Motor neuron (in vitro differentiated cells): ENCODE results near the gene DAPK3. TPM values are rescaled to one million over a fixed set of nuclear protein-coding genes. Genes with fewer than 3 reads are reported as not detected.

Experiments
- ATAC-seq, 8 experiments: fragments of 200-7000 bp; cut with Tn5 transposase; replicated peaks in 6 of 8; 2 replicates each; pipeline ENCODE4 v1.8.0; 2021; ENCODE audit warnings: mild to moderate bottlenecking in 8 of 8, moderate library complexity in 8 of 8
- H3K27ac ChIP-seq, 2 donors: fragments of 250-450 bp; sonication (Bioruptor Pico); 2 replicates each; pipeline ENCODE4 v1.9.0; 2021; ENCODE audit warnings: antibody characterized with exemption in 2 of 2, mild to moderate bottlenecking in 2 of 2, moderate library complexity in 1 of 2
- H3K4me1 ChIP-seq, 2 donors: fragments of 250-450 bp; sonication (Bioruptor Pico); replicated peaks in 1 of 2; 2 replicates each; pipeline ENCODE4 v1.6.1; 2021; ENCODE audit warnings: antibody characterized with exemption in 2 of 2, mild to moderate bottlenecking in 2 of 2, moderate library complexity in 1 of 2
- H3K4me3 ChIP-seq, 5 donors: fragments of 250-450 bp; sonication (Bioruptor Pico); 2 replicates each; pipeline ENCODE4 v1.9.0; 2021; ENCODE audit warnings: antibody characterized with exemption in 5 of 5, mild to moderate bottlenecking in 5 of 5, moderate library complexity in 4 of 5
- WGBS, 10 experiments: fragments of 450-650 bp; shearing (Covaris generic); methylation state at CpG; one replicate each; pipeline ENCODE4 v1.0.0; 2022; 5-methylcytosine and 5-hydroxymethylcytosine counted together
- in situ Hi-C, 9 experiments: fragments of 400-800 bp; cut with MboI; loops; one replicate each; pipeline ENCODE4 v1.15.0; 2021; ENCODE audit warnings: low sequenced_read_pairs in 9 of 9, low pct_unique_long_range_greater_than_20kb in 2 of 9; ENCODE audit not compliant: unreplicated experiment in 9 of 9
- total RNA-seq, 8 experiments: library from RNA; unstranded; fragments of 300-600 nt; gene quantifications; 2 replicates each; pipeline versions ENCODE4 v1.2.3 to v1.2.4, GENCODE V29; 2022

The DAPK3 gene
- total RNA-seq, result 10 to 100 TPM; 42.4 to 63.4 (median 50.8) TPM

- peaks cover 18 to 21% of the 10 kb centered on the region in 2 donors for H3K4me1 ChIP-seq
- 0% methylated on average over 1 to 8 of the region's 73 CpGs; no CpG with 5 or more reads in 7 of the 10 experiments for WGBS, 10 experiments
- in situ Hi-C loops, result no loop called here
Observed at GRCh38 chr19:3970808-3971598, at the start of gene DAPK3. Gene DAPK3 (minus strand): TSS chr19:3971099. CDS start chr19:3969735, 1,364 bp downstream.

GRCh38 chr19:4019578-4019977, 48.7 kb upstream of the DAPK3 start:
- Histone ChIP-seq H3K27ac (no peak overlapping the region), H3K4me3 (no peak overlapping the region), H3K4me1 (peaks cover 13 to 19% of the 10 kb centered on the region in 2 donors)
- in situ Hi-C loops, result no loop called here
- no peak for ATAC-seq
- WGBS, 10 experiments, result 80 to 100% methylated on average over 1 to 4 of the region's 17 CpGs; no CpG with 5 or more reads in 8 of the 10 experiments

More at GRCh38 chr19:3970808-3971598, at the start of gene DAPK3:
- ATAC-seq, result peak; percentile 52 to 93 (median 86)
- Histone ChIP-seq H3K27ac (peak within 1 kb of the TSS; percentile 87 to 94), H3K4me3 (peak within 1 kb of the TSS; percentile 81 to 95 (median 86))

DNA sequence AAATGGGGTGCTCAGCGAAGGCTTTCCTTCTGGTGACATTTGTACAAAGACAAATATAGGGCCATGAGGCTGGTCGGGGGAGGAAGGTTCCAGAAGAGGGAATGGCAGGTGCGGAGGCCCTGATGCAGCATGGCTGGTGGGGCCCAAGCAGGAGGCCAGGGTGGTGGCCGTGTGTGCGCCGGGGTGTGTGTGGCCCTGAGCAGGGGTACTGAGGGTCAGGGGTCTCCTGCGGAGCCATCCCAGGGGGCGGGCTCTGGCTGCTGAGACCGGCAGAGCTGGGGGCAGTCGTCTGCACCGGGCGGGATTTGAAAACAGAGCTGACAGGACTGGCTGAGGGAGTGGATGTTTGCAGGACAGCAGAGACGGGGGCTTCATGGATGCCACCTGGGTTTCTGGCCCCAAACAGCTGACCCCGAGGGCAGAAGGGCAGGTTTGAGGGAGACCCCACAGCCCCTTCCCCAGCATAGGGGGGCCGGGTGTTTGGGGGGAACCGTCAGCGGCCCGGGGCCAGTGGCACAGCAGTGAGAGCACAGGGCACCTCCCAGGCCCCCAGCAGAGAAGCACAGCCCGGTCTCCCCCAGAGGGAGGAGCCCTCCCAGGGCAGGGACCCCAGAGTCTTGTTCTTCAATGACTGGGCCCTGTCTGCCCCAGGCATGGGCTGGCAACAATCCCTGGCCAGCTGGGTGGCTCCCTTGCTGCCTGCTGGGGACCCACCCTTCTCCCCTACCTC, 48.0 kb upstream of the DAPK3 start:
- peak in 3 of 8 experiments; percentile 14 to 35 (median 32) for ATAC-seq
- H3K4me3 ChIP-seq, result no peak overlapping the region
- no peak overlapping the region for H3K27ac ChIP-seq
- peaks cover 13 to 23% of the 10 kb centered on the region in 2 donors for H3K4me1 ChIP-seq
- in situ Hi-C loops, result no loop called here
- 67 to 100% (median 93%) methylated on average over 1 to 3 of the region's 19 CpGs; no CpG with 5 or more reads in 5 of the 10 experiments for WGBS, 10 experiments

GRCh38 chr19:4018140-4018613, 47.3 kb upstream of the DAPK3 start:
- in situ Hi-C loops, result no loop called here
- Histone ChIP-seq H3K27ac (peak overlapping the region in 1 of 2 donors; percentile 3), H3K4me1 (peaks cover 13 to 23% of the 10 kb centered on the region in 2 donors), H3K4me3 (no peak overlapping the region)
- peak in 3 of 8 experiments; percentile 67 to 91 (median 74) for ATAC-seq
- WGBS, 10 experiments, result 69 to 100% (median 100%) methylated on average over 1 to 17 of the region's 22 CpGs; no CpG with 5 or more reads in 5 of the 10 experiments

- Histone ChIP-seq H3K27ac (peak overlapping the region in 1 of 2 donors; percentile 96), H3K4me3 (no peak overlapping the region), H3K4me1 (peaks cover 13 to 23% of the 10 kb centered on the region in 2 donors)
- WGBS, 10 experiments, result 100% methylated on average over 2 of the region's 15 CpGs; no CpG with 5 or more reads in 9 of the 10 experiments
- in situ Hi-C loops, result no loop called here
- ATAC-seq, result no peak
Observed at GRCh38 chr19:4016903-4017638, 46.2 kb upstream of the DAPK3 start.

DNA sequence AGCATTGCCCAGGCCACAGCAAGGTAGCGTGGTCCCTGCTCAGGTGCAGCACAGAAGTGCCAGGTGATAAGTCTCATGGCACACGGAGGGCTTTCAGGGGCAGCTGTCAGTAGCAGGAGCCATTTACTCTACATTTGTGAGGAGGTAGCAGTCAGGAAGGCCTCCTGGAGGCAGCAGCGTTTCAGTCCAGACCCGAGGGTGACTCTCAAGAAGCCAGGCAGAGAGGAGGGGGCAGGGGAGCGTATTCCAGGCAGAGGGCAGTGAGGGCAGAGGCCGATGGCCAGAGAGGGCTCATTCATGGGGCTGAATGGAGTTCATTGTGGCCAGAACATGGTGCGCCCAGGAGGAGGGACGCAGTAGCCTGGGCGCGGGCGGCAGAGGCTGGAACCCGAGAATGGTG, 45.6 kb upstream of the DAPK3 start:
- in situ Hi-C loops, result no loop called here
- Histone ChIP-seq H3K4me3 (no peak overlapping the region), H3K4me1 (peaks cover 13 to 23% of the 10 kb centered on the region in 2 donors), H3K27ac (peak overlapping the region; percentile 82 to 96)
- no peak for ATAC-seq
- WGBS, 10 experiments, result 77 to 81% methylated on average over 4 to 9 of the region's 12 CpGs; no CpG with 5 or more reads in 8 of the 10 experiments

GRCh38 chr19:4015705-4016402, 45.0 kb upstream of the DAPK3 start:
- Histone ChIP-seq H3K27ac (peak overlapping the region; percentile 82 to 96), H3K4me3 (peak overlapping the region; percentile 2 to 36 (median 24)), H3K4me1 (peaks cover 13 to 23% of the 10 kb centered on the region in 2 donors)
- ATAC-seq, result peak in 5 of 8 experiments; percentile 87 to 92 (median 89)
- 0 to 100% (median 0%) methylated on average over 1 to 6 of the region's 37 CpGs; no CpG with 5 or more reads in 5 of the 10 experiments for WGBS, 10 experiments
- in situ Hi-C loops, result no loop called here

GRCh38 chr19:4014541-4015491, 43.9 kb upstream of the DAPK3 start:
- H3K4me1 ChIP-seq, result peaks cover 14 to 33% of the 10 kb centered on the region in 2 donors
- peak overlapping the region in 4 of 5 donors; percentile 23 to 36 (median 26) for H3K4me3 ChIP-seq
- in situ Hi-C loops, result no loop called here
- peak in 5 of 8 experiments; percentile 66 to 84 (median 81) for ATAC-seq
- 81% methylated on average over 3 to 6 of the region's 25 CpGs; no CpG with 5 or more reads in 8 of the 10 experiments for WGBS, 10 experiments
- peak overlapping the region; percentile 82 to 96 for H3K27ac ChIP-seq

DNA sequence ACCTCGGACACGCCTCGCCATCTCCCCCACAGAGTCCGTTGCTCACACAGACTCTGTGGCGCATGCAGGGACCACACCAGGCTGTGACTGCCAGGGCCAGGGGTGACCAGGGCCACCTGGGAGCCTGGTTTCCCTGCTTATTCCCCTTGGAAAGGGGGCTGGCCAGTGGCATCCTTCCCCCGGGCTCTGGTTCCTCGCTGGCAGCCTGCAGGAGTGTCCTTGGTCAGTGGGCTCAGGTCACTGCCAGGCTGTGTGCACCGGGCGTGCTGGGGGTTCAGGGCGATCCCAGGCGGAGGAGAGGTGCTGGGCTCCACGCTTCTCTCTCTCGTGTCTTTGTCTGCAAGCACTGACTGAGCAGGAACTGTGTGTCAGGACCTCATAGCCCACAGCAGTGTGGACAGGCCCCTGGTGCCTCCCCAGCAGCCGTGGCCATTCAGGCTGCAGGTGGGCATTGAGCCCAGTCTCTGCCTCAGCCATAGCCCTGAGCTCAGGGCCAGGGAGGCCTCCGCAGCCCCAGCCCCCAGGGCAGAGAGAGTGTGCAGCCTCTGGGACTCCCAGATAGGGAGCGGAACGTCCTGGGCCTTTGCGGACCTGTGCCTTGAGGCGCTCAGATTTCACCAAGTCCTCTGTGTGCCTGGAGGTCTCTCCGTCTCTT, 43.1 kb upstream of the DAPK3 start:
- in situ Hi-C loops, result no loop called here
- no peak overlapping the region for H3K4me3 ChIP-seq
- ATAC-seq, result no peak
- H3K4me1 ChIP-seq, result peaks cover 22 to 41% of the 10 kb centered on the region in 2 donors
- H3K27ac ChIP-seq, result peak overlapping the region; percentile 46 to 96
- 94 to 100% (median 100%) methylated on average over 1 to 11 of the region's 20 CpGs; no CpG with 5 or more reads in 7 of the 10 experiments for WGBS, 10 experiments

GRCh38 chr19:4012975-4013634, 42.2 kb upstream of the DAPK3 start:
- peaks cover 29 to 47% of the 10 kb centered on the region in 2 donors for H3K4me1 ChIP-seq
- WGBS, 10 experiments, result 69 to 100% (median 95%) methylated on average over 1 to 15 of the region's 33 CpGs; no CpG with 5 or more reads in 2 of the 10 experiments
- H3K4me3 ChIP-seq, result no peak overlapping the region
- no peak overlapping the region for H3K27ac ChIP-seq
- in situ Hi-C loops, result no loop called here
- ATAC-seq, result no peak
